ENCODE results near the gene FCMR. TPM values are rescaled to one million over a fixed set of nuclear protein-coding genes. Genes with fewer than 3 reads are reported as not detected.

The FCMR gene
- total and polyA plus RNA-seq, 2 donors: 0.95 to 6.1 TPM

GRCh38 chr1:206908038-206908437, 13.7 kb downstream of the FCMR start:
- Histone ChIP-seq H3K4me1 (ENCODE audit: insufficient read depth) (no peaks in the 10 kb centered on the region), H3K27ac (ENCODE audit: low read depth) (no peak overlapping the region), H3K36me3 (ENCODE audit: insufficient read depth) (no peaks in the 10 kb centered on the region), H3K4me3 (ENCODE audit: low read depth, low read length) (no peak overlapping the region)
- no peak for DNase-seq (ENCODE audit: extremely low spot score)
- WGBS: 96% methylated on average over 10 of the region's 10 CpGs

DNA sequence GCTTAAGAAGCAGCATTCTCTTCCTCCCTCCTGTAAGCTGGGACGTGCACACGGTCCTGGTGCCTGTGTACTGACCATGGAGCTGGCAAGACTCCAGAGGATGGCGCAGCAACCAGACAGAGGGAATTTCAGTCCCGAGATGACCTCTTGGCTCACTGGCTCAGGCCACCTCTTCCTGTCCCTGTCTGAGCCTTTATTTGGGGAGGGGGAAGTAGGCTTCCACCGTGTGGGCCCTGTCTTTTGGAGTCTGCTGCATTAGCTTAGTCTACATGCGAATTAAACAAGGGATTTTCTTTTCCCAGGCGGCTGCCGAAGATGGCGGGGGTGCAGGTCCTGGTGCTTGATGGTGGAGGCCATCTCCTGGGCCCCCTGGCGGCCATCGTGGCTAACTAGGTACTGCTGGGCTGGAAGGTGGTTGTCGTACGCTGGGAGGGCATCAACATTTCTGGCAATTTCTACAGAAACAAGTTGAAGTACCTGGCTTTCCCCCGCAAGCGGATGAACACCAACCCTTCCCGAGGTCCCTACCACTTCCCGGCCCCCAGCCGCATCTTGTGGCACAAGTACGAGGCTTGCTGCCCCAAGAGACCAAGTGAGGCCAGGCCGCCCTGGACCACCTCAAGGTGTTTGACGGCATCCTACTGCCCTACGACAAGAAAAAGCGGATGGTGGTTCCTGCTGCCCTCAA, 14.3 kb downstream of the FCMR start:
- H3K4me3 ChIP-seq (ENCODE audit: low read depth, low read length): no peak overlapping the region
- no peak for DNase-seq (ENCODE audit: extremely low spot score)
- no peaks in the 10 kb centered on the region for H3K4me1 ChIP-seq (ENCODE audit: insufficient read depth)
- WGBS: 83% methylated on average over 23 of the region's 23 CpGs
- H3K27ac ChIP-seq (ENCODE audit: low read depth): no peak overlapping the region
- no peaks in the 10 kb centered on the region for H3K36me3 ChIP-seq (ENCODE audit: insufficient read depth)

- H3K27ac ChIP-seq (ENCODE audit: low read depth): no peak overlapping the region
- H3K4me1 ChIP-seq (ENCODE audit: insufficient read depth): no peaks in the 10 kb centered on the region
- no peaks in the 10 kb centered on the region for H3K36me3 ChIP-seq (ENCODE audit: insufficient read depth)
- H3K4me3 ChIP-seq (ENCODE audit: low read depth, low read length): no peak overlapping the region
- no peak for DNase-seq (ENCODE audit: extremely low spot score)
- 68% methylated on average over 4 of the region's 4 CpGs for WGBS
Observed at GRCh38 chr1:206905295-206906164, 16.2 kb downstream of the FCMR start.

DNA sequence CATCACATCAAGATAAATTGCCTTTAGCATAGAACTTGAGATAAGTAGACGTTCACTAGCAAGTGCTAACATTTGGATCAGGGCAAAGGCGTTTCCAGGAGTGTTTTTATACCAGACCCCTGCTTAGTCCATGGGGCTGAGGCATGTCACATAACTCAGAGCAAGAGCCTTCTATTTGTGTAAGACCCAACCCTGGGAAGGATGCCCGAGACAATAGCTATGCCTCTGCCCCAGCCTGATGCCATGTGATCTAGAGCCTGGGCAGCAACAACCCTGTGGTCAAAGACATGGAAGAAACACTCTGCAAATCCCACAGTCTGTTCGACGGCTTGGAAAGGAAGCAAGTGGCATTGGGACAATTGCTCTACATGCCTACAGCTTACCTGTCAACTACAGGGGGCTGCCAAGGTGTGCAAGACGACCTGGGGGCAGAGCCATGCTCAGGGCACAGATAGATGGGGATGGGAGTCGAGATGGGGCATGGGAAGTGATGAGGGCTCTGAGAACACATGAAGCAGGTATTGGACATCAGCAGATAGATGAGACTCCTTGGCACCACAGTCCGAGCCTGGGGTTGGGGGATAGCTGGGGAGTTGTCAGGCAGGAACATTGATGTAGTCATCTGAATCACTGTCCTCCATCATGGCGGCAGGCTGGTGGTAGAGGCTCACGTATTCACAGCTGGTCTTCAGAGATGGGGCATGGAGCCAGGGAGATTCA, 17.2 kb downstream of the FCMR start:
- no peak overlapping the region for H3K4me3 ChIP-seq (ENCODE audit: low read depth, low read length)
- H3K27ac ChIP-seq (ENCODE audit: low read depth): no peak overlapping the region
- DNase-seq (ENCODE audit: extremely low spot score): no peak
- WGBS: 84% methylated on average over 10 of the region's 10 CpGs
- H3K36me3 ChIP-seq (ENCODE audit: insufficient read depth): no peaks in the 10 kb centered on the region
- H3K4me1 ChIP-seq (ENCODE audit: insufficient read depth): no peaks in the 10 kb centered on the region

- DNase-seq (ENCODE audit: extremely low spot score): no peak
- 57% methylated on average over 2 of the region's 2 CpGs for WGBS
Observed at GRCh38 chr1:206903687-206904086, 18.1 kb downstream of the FCMR start.

DNA sequence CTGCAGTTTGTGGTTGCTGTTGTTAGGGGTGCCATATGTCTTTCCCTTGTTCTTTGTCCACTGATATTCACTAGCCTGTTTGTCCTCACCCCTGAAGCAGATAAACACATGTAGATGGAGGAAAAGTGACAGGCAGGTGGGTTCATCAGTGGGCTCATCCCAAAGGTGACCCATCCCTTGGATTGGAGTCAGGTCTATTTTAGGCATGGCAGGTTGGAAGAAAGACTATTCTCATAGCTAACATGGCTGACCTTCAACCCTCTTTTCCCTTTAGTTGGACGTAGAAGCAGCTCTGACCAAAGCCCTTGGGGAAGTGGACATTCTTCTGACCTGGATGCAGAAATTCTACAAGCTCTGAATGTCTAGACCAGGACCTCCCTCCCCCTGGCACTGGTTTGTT, 19.0 kb downstream of the FCMR start:
- no peaks in the 10 kb centered on the region for H3K4me1 ChIP-seq (ENCODE audit: insufficient read depth)
- H3K27ac ChIP-seq (ENCODE audit: low read depth): no peak overlapping the region
- no peak for DNase-seq (ENCODE audit: extremely low spot score)
- no peaks in the 10 kb centered on the region for H3K36me3 ChIP-seq (ENCODE audit: insufficient read depth)
- no peak overlapping the region for H3K4me3 ChIP-seq (ENCODE audit: low read depth, low read length)
- 93% methylated on average over 1 of the region's 1 CpG for WGBS

More at GRCh38 chr1:206903687-206904086, 18.1 kb downstream of the FCMR start:
- Histone ChIP-seq H3K36me3 (ENCODE audit: insufficient read depth) (no peaks in the 10 kb centered on the region), H3K4me1 (ENCODE audit: insufficient read depth) (no peaks in the 10 kb centered on the region), H3K4me3 (ENCODE audit: low read depth, low read length) (no peak overlapping the region), H3K27ac (ENCODE audit: low read depth) (no peak overlapping the region)

DNA sequence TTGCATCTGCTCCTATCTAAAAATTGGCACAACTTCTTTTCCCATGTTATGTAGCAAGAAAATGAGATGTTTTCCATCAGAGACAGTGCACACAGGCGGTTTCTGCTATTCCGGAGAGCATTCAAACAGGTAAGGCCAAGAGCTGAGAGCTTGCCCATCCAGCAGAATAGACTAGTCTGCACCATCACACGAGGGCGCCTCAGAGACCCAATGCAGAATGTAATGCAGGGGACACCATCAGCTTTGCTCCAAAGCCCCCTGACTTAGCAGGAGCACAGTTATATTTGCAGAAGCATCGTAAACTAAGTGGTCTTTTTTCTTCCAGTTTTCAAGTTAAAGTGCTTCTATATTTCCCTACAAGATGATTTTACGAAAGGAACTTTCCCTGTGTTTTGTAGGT, 19.8 kb downstream of the FCMR start:
- H3K36me3 ChIP-seq (ENCODE audit: insufficient read depth): no peaks in the 10 kb centered on the region
- 87% methylated on average over 6 of the region's 6 CpGs for WGBS

DNA sequence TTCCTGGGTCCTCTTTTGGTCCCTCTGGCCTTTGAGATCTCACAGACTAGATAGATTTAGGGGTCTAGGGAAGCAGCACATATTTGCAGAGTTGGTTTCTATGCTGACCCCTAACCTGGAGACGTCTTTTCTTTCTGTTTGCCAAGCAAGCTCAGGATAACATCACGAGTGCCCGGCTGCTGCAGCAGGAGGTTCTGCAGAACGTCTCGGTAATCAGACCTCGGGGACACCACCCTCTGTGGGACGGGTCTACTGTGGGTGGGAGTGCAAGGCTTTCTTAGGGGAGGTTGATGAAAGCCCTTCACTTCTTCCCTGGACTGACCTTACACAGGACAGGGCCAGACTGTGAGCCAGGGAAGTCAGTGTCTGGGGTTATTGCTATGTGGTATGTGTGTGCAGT, 21.6 kb downstream of the FCMR start:
- 74% methylated on average over 7 of the region's 7 CpGs for WGBS
- Histone ChIP-seq H3K4me3 (ENCODE audit: low read depth, low read length) (no peak overlapping the region), H3K4me1 (ENCODE audit: insufficient read depth) (no peaks in the 10 kb centered on the region), H3K27ac (ENCODE audit: low read depth) (no peak overlapping the region), H3K36me3 (ENCODE audit: insufficient read depth) (no peaks in the 10 kb centered on the region)
- DNase-seq (ENCODE audit: extremely low spot score): no peak

More for the DNA sequence above, 19.8 kb downstream of the FCMR start:
- no peaks in the 10 kb centered on the region for H3K4me1 ChIP-seq (ENCODE audit: insufficient read depth)
- no peak overlapping the region for H3K4me3 ChIP-seq (ENCODE audit: low read depth, low read length)
- H3K27ac ChIP-seq (ENCODE audit: low read depth): no peak overlapping the region
- no peak for DNase-seq (ENCODE audit: extremely low spot score)

DNA sequence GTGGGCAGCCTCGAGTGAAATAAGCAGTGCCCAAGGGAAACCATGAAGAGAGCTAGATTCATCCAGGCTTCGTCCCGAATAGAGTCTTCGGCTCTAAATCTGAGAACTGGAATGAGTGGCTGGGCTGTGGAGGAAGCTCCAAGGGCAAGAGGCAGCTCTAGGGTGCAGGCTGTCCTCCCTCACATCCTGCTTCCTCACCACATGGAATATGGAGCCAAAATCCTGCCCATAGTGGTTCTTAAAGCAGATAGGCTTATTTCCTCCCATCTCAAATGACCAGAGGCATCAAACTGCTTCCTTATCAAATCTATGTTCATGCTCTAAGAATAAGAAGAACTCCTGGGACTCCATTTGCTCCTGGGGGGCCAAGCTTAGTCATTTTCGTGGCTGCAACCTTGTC, 22.0 kb downstream of the FCMR start:
- Histone ChIP-seq H3K27ac (ENCODE audit: low read depth) (no peak overlapping the region), H3K36me3 (ENCODE audit: insufficient read depth) (no peaks in the 10 kb centered on the region), H3K4me3 (ENCODE audit: low read depth, low read length) (no peak overlapping the region), H3K4me1 (ENCODE audit: insufficient read depth) (no peaks in the 10 kb centered on the region)
- 88% methylated on average over 5 of the region's 5 CpGs for WGBS
- no peak for DNase-seq (ENCODE audit: extremely low spot score)

DNA sequence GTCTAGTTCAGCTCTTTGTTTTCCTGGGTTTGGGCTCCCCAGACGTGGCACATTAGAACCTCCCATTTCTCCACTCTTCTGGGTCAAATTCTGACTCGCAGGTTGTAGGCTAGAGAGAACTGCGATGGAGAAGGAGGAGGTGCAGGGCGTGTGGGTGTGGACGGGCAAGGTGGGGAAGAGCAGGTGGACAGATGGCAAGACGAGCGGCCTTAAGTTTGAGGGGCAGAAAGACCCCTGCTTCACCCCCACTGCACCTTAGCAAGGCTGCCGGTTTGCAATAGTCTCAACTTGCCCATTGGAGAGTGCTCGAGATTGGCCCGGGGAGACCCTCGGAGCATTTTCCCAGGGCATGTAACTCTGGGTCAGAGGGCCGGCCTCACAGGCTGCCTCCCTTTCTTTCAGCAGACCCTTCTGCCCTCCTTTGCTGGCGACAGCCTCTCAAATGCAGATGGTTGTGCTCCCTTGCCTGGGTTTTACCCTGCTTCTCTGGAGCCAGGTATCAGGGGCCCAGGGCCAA, 22.8 kb downstream of the FCMR start:
- Histone ChIP-seq H3K27ac (ENCODE audit: low read depth) (no peak overlapping the region), H3K4me3 (ENCODE audit: low read depth, low read length) (no peak overlapping the region), H3K36me3 (ENCODE audit: insufficient read depth) (no peaks in the 10 kb centered on the region), H3K4me1 (ENCODE audit: insufficient read depth) (no peaks in the 10 kb centered on the region)
- no peak for DNase-seq (ENCODE audit: extremely low spot score)
- 87% methylated on average over 13 of the region's 13 CpGs for WGBS

DNA sequence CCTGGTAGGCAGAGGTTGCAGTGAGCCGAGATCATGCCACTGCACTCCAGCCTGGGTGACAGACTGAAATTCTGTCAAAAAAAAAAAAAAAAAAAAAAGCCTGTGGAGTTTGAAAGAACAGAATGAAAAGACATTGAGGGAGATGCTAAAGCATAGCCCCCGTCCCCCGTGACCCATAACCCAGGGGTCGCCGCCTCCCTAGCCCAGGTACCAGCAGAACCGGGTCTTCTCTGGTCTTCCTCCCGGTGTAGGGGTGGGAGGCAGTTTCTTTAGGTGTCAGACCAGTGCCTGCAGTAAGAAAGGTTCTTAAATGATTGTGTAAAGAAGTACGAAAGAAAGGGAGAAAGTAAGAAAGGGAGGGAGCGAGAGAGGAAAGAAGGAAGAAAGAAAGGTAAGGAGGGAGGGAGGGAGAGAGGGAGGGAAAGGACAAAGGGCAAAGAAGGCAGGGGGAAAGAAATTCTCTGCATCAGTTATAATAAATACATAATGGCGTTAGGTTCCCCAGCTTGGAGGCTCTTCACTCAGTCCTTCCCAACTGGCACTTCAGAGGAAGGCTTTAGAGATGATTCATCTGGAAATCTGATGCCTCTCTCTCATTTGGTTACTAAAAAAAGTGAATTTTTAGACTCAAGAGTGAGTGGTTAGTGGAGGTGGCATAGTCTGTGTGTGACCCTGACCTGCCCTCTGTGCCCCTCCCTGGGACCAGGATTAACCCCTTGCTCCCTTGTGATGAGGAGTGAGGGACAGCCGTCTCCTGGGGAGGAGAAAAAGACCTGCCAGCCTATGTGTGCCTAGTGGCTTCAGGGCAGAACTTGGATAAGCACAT, 23.4 kb downstream of the FCMR start:
- Histone ChIP-seq H3K36me3 (ENCODE audit: insufficient read depth) (no peaks in the 10 kb centered on the region), H3K27ac (ENCODE audit: low read depth) (no peak overlapping the region), H3K4me1 (ENCODE audit: insufficient read depth) (no peaks in the 10 kb centered on the region), H3K4me3 (ENCODE audit: low read depth, low read length) (no peak overlapping the region)
- 80% methylated on average over 11 of the region's 11 CpGs for WGBS
- no peak for DNase-seq (ENCODE audit: extremely low spot score)

- 67% methylated on average over 4 of the region's 4 CpGs for WGBS
- H3K36me3 ChIP-seq (ENCODE audit: insufficient read depth): no peaks in the 10 kb centered on the region
- H3K27ac ChIP-seq (ENCODE audit: low read depth): no peak within 1 kb of the TSS
Observed at GRCh38 chr1:206897175-206897574, 24.6 kb downstream of the FCMR start, which contains the start of gene IL24. IL24 (plus strand) TSS chr1:206897443; CDS start chr1:206897833, 390 bp downstream.

DNA sequence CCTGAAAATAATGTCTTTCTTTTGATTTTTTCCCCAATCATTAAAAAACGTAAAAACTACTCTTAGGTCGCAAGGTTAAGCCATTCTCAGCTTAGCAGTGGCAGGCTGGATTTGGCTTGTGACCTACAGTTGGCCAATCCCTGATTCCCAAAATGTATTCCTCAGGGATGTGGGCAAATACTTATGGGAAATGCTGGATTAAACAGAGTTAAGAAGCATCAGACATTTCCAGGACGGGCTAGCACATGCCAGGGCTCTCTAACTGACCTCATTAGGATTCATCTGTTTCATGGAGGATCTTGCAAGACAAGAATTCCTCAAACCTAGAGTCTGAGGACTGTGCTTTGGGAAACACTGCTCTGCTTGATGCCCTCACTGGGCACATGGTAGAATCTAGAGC, 25.5 kb downstream of the FCMR start:
- Histone ChIP-seq H3K4me3 (ENCODE audit: low read depth, low read length) (no peak overlapping the region), H3K27ac (ENCODE audit: low read depth) (no peak overlapping the region)
- WGBS: 56% methylated on average over 3 of the region's 3 CpGs

More at GRCh38 chr1:206897175-206897574, 24.6 kb downstream of the FCMR start, which contains the start of gene IL24:
- H3K4me3 ChIP-seq (ENCODE audit: low read depth, low read length): no peak within 1 kb of the TSS
- DNase-seq (ENCODE audit: extremely low spot score): no peak
- no peaks in the 10 kb centered on the region for H3K4me1 ChIP-seq (ENCODE audit: insufficient read depth)

More for the DNA sequence above, 25.5 kb downstream of the FCMR start:
- Histone ChIP-seq H3K4me1 (ENCODE audit: insufficient read depth) (no peaks in the 10 kb centered on the region), H3K36me3 (ENCODE audit: insufficient read depth) (no peaks in the 10 kb centered on the region)
- no peak for DNase-seq (ENCODE audit: extremely low spot score)
